ENCODE results near the gene TNFRSF11A. TPM values are rescaled to one million over a fixed set of nuclear protein-coding genes. Genes with fewer than 3 reads are reported as not detected.
A peak's percentile ranks its signal among the peaks of the same experiment; 100 is the strongest.

The TNFRSF11A gene
- total RNA-seq, 1 donor from 2014 or later = 1.1 TPM

- ATAC-seq (no peak), DNase-seq (ENCODE audit: missing footprints) (no peak)
- intact Hi-C loops (cut with DNase I) = no loop called here
Observed at GRCh38 chr18:62338446-62339105, 13.5 kb downstream of the TNFRSF11A start.

GRCh38 chr18:62339106-62339988, 14.2 kb downstream of the TNFRSF11A start:
- intact Hi-C loops (cut with DNase I) = no loop called here
- peak; percentile 39 for ATAC-seq
- DNase-seq (ENCODE audit: missing footprints) = no peak

- ATAC-seq (no peak), DNase-seq (ENCODE audit: missing footprints) (no peak)
- intact Hi-C loops (cut with DNase I) = no loop called here
Observed at GRCh38 chr18:62340996-62341395, 15.9 kb downstream of the TNFRSF11A start.

GRCh38 chr18:62341473-62341872, 16.4 kb downstream of the TNFRSF11A start:
- no peak for ATAC-seq
- intact Hi-C loops (cut with DNase I) = no loop called here
- DNase-seq (ENCODE audit: missing footprints) = no peak

GRCh38 chr18:62342884-62343283, 17.8 kb downstream of the TNFRSF11A start:
- no peak for DNase-seq (ENCODE audit: missing footprints)
- ATAC-seq = no peak
- intact Hi-C loops (cut with DNase I) = no loop called here

GRCh38 chr18:62343316-62343715, 18.2 kb downstream of the TNFRSF11A start:
- no peak for DNase-seq (ENCODE audit: missing footprints)
- ATAC-seq = no peak
- intact Hi-C loops (cut with DNase I) = no loop called here

- no peak for ATAC-seq
- intact Hi-C loops (cut with DNase I) = no loop called here
Observed at GRCh38 chr18:62345909-62346308, 20.8 kb downstream of the TNFRSF11A start.

GRCh38 chr18:62346333-62347088, 21.4 kb downstream of the TNFRSF11A start:
- no peak for DNase-seq (ENCODE audit: missing footprints)

More at GRCh38 chr18:62345909-62346308, 20.8 kb downstream of the TNFRSF11A start:
- DNase-seq (ENCODE audit: missing footprints) = no peak

GRCh38 chr18:62347089-62347506, 22.0 kb downstream of the TNFRSF11A start:
- intact Hi-C loops (cut with DNase I) = no loop called here
- DNase-seq (ENCODE audit: missing footprints) (no peak), ATAC-seq (no peak)

More at GRCh38 chr18:62346333-62347088, 21.4 kb downstream of the TNFRSF11A start:
- intact Hi-C loops (cut with DNase I) = no loop called here
- no peak for ATAC-seq

- no peak for DNase-seq (ENCODE audit: missing footprints)
- intact Hi-C loops (cut with DNase I) = no loop called here
- ATAC-seq = no peak
Observed at GRCh38 chr18:62348474-62348873, 23.4 kb downstream of the TNFRSF11A start.

GRCh38 chr18:62353170-62353569, 28.1 kb downstream of the TNFRSF11A start:
- ATAC-seq (no peak), DNase-seq (ENCODE audit: missing footprints) (no peak)
- intact Hi-C loops (cut with DNase I) = no loop called here

- intact Hi-C loops (cut with DNase I) = no loop called here
- no peak for DNase-seq (ENCODE audit: missing footprints)
- no peak for ATAC-seq
Observed at GRCh38 chr18:62354151-62354550, 29.0 kb downstream of the TNFRSF11A start.

- no peak for DNase-seq (ENCODE audit: missing footprints)
- intact Hi-C loops (cut with DNase I) = no loop called here
- ATAC-seq = no peak
Observed at GRCh38 chr18:62357079-62357719, 32.1 kb downstream of the TNFRSF11A start.

GRCh38 chr18:62360805-62361204, 35.7 kb downstream of the TNFRSF11A start:
- ATAC-seq = no peak
- intact Hi-C loops (cut with DNase I) = no loop called here
- no peak for DNase-seq (ENCODE audit: missing footprints)

GRCh38 chr18:62361288-62361687, 36.2 kb downstream of the TNFRSF11A start:
- ATAC-seq (no peak), DNase-seq (ENCODE audit: missing footprints) (no peak)
- intact Hi-C loops (cut with DNase I) = no loop called here

- DNase-seq (ENCODE audit: missing footprints) (no peak), ATAC-seq (no peak)
- intact Hi-C loops (cut with DNase I) = no loop called here
Observed at GRCh38 chr18:62364558-62364957, 39.4 kb downstream of the TNFRSF11A start.

- no peak for DNase-seq (ENCODE audit: missing footprints)
- ATAC-seq = no peak
- intact Hi-C loops (cut with DNase I) = no loop called here
Observed at GRCh38 chr18:62365420-62365819, 40.3 kb downstream of the TNFRSF11A start.

- no peak for ATAC-seq
- intact Hi-C loops (cut with DNase I) = no loop called here
- no peak for DNase-seq (ENCODE audit: missing footprints)
Observed at GRCh38 chr18:62366992-62367391, 41.9 kb downstream of the TNFRSF11A start.

- intact Hi-C loops (cut with DNase I) = no loop called here
- DNase-seq (ENCODE audit: missing footprints) = no peak
- ATAC-seq = no peak
Observed at GRCh38 chr18:62368100-62368499, 43.0 kb downstream of the TNFRSF11A start.

All from Right ventricle myocardium inferior (tissue), 1 donor.